Measurements from ENCODE around the gene REG4.
A peak's percentile ranks its signal among the peaks of the same experiment; 100 is the strongest.

Gene REG4

GRCh38 chr1:119816407-119816806, 5.1 kb upstream of the REG4 start:
- TF ChIP-seq RARB (CRISPR knock-in tag; IDR thresholded peaks at IDR 0.05) (no peak), POU6F1 (CRISPR knock-in tag; IDR thresholded peaks at IDR 0.05; ENCODE audit: borderline replicate concordance, low read depth) (no peak), ZNF8 (CRISPR knock-in tag; IDR thresholded peaks at IDR 0.05) (no peak), TSHZ2 (CRISPR knock-in tag; IDR thresholded peaks at IDR 0.05) (no peak), BACH2 (CRISPR knock-in tag; IDR thresholded peaks at IDR 0.05; ENCODE audit: borderline replicate concordance) (no peak), ZNF70 (CRISPR knock-in tag; IDR thresholded peaks at IDR 0.05) (no peak), ISL1 (CRISPR knock-in tag; IDR thresholded peaks at IDR 0.05) (no peak), TCF4 (CRISPR knock-in tag; IDR thresholded peaks at IDR 0.05; ENCODE audit: borderline replicate concordance) (no peak), ZC3H10 (CRISPR knock-in tag; IDR thresholded peaks at IDR 0.05) (no peak), ARNTL (CRISPR knock-in tag; IDR thresholded peaks at IDR 0.05; ENCODE audit: borderline replicate concordance, low read depth) (no peak), ESRRG (CRISPR knock-in tag; IDR thresholded peaks at IDR 0.05) (no peak), SNAI2 (CRISPR knock-in tag; IDR thresholded peaks at IDR 0.05) (no peak)
- ATAC-seq = no peak

GRCh38 chr1:119815928-119816327, 4.7 kb upstream of the REG4 start:
- TF ChIP-seq OSR1 (CRISPR knock-in tag; IDR thresholded peaks at IDR 0.05) (no peak), ZFP3 (CRISPR knock-in tag; IDR thresholded peaks at IDR 0.05) (no peak), ISL1 (CRISPR knock-in tag; IDR thresholded peaks at IDR 0.05) (no peak)
- ATAC-seq = no peak

- ATAC-seq = no peak; the same call in 2 of the 3 replicates
- TF ChIP-seq ZFP3 (CRISPR knock-in tag; IDR thresholded peaks at IDR 0.05) = 0 out of 2 replicates have a peak, but pooled peaks have one; percentile 33
- TF ChIP-seq ISL1 (CRISPR knock-in tag; IDR thresholded peaks at IDR 0.05) = peak; percentile 50
- TF ChIP-seq BACH2 (CRISPR knock-in tag; IDR thresholded peaks at IDR 0.05; ENCODE audit: borderline replicate concordance) = no peak
These were observed 4.1 kb upstream of the REG4 start for GRCh38 chr1:119815361-119815760.

- no peak for ATAC-seq
- TF ChIP-seq PATZ1 (CRISPR knock-in tag; IDR thresholded peaks at IDR 0.05; ENCODE audit: borderline replicate concordance) (no peak), ZNF565 (CRISPR knock-in tag; conservative IDR thresholded peaks at IDR 0.05; ENCODE audit: low read depth) (no peak), ARNTL (CRISPR knock-in tag; IDR thresholded peaks at IDR 0.05; ENCODE audit: borderline replicate concordance, low read depth) (no peak), POU6F1 (CRISPR knock-in tag; IDR thresholded peaks at IDR 0.05; ENCODE audit: borderline replicate concordance, low read depth) (no peak), ESRRG (CRISPR knock-in tag; IDR thresholded peaks at IDR 0.05) (no peak), CREB5 (CRISPR knock-in tag; IDR thresholded peaks at IDR 0.05; ENCODE audit: low read depth) (no peak), ZFP30 (CRISPR knock-in tag; IDR thresholded peaks at IDR 0.05) (no peak), ZNF70 (CRISPR knock-in tag; IDR thresholded peaks at IDR 0.05) (no peak), OSR1 (CRISPR knock-in tag; IDR thresholded peaks at IDR 0.05) (no peak), SNAI2 (CRISPR knock-in tag; IDR thresholded peaks at IDR 0.05) (no peak), TSHZ2 (CRISPR knock-in tag; IDR thresholded peaks at IDR 0.05) (no peak), GLIS3 (CRISPR knock-in tag; IDR thresholded peaks at IDR 0.05) (no peak), ZC3H10 (CRISPR knock-in tag; IDR thresholded peaks at IDR 0.05) (no peak), CSDC2 (CRISPR knock-in tag; IDR thresholded peaks at IDR 0.05) (no peak), ZNF8 (CRISPR knock-in tag; IDR thresholded peaks at IDR 0.05) (no peak), TOX (CRISPR knock-in tag; IDR thresholded peaks at IDR 0.05; ENCODE audit: borderline replicate concordance) (no peak), PPARA (CRISPR knock-in tag; IDR thresholded peaks at IDR 0.05; ENCODE audit: borderline replicate concordance) (no peak)
These were observed 3.0 kb upstream of the REG4 start for GRCh38 chr1:119814288-119814687.
